ENCODE data around the gene TTC27. TPM values are rescaled to one million over a fixed set of nuclear protein-coding genes. Genes with fewer than 3 reads are reported as not detected.
"Not testable (repeated sequence)": the region's sequence is repeated elsewhere in the genome, so short reads cannot be mapped to it uniquely, and the experiment has no call there.

The TTC27 gene
- total RNA-seq, 1 donor from 2014 or later = 12.2 TPM

DNA sequence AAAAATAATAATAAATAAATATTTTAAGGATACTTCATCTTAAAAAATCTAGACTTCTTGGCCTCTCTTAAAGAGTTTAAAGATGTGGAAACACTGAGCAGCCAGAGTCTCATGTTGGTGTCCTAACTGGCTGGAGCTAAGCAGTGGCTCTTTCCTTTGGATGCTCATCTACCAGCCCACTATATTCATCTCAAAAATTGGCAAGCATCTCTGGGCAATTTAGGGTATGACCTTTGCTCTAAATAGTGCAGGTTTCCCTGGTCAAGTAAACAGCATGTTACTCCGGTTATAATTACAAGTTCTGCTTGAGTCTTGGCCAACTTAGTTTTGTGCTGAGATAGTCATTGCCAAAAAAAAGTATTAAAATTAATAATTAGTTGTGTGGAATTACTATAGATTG lies 117.8 kb downstream of the TTC27 start:
- H3K4me1 ChIP-seq = no peaks in the 10 kb centered on the region
- H3K4me3 ChIP-seq = no peak overlapping the region
- no peaks in the 10 kb centered on the region for H3K36me3 ChIP-seq
- TF ChIP-seq, protein P1, sequence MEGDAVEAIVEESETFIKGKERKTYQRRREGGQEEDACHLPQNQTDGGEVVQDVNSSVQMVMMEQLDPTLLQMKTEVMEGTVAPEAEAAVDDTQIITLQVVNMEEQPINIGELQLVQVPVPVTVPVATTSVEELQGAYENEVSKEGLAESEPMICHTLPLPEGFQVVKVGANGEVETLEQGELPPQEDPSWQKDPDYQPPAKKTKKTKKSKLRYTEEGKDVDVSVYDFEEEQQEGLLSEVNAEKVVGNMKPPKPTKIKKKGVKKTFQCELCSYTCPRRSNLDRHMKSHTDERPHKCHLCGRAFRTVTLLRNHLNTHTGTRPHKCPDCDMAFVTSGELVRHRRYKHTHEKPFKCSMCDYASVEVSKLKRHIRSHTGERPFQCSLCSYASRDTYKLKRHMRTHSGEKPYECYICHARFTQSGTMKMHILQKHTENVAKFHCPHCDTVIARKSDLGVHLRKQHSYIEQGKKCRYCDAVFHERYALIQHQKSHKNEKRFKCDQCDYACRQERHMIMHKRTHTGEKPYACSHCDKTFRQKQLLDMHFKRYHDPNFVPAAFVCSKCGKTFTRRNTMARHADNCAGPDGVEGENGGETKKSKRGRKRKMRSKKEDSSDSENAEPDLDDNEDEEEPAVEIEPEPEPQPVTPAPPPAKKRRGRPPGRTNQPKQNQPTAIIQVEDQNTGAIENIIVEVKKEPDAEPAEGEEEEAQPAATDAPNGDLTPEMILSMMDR (IDR thresholded peaks at IDR 0.05) = no peak
- DNase-seq (no peak), ATAC-seq (no peak)
- no peak overlapping the region for H3K27ac ChIP-seq
- intact Hi-C loops (cut with DNase I) = no loop called here
- H3K27me3 ChIP-seq (ENCODE audit: low read depth) = no peaks in the 10 kb centered on the region
- no peaks in the 10 kb centered on the region for H3K9me3 ChIP-seq

- TF ChIP-seq, protein P1 (IDR thresholded peaks at IDR 0.05) = no peak
- Histone ChIP-seq H3K36me3 (no peaks in the 10 kb centered on the region), H3K4me3 (no peak overlapping the region), H3K27ac (no peak overlapping the region), H3K27me3 (ENCODE audit: low read depth) (no peaks in the 10 kb centered on the region), H3K9me3 (no peaks in the 10 kb centered on the region), H3K4me1 (peaks cover 4% of the 10 kb centered on the region)
- intact Hi-C loops (cut with DNase I) = no loop called here
- ATAC-seq = no peak
- DNase-seq = no peak
Measured at GRCh38 chr2:32746669-32747068, 118.8 kb downstream of the TTC27 start.

DNA sequence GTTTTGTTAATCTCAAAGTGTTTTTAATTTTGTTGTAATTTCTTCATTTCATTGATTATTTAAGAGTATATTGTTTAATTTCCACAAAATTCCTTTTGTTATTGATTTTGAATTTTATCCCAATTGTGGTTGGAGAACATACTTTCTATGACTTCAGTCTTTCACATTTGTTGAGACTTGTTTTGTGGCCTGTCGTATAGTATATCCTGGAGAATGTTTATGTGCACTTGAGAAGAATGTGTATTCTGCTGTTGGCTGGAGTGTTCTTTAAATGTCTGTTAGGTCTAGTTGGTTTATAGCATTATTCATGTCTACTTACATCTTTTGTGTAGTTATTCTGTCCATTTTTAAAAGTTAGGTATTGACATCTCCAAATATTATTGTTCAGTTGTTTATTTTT lies 120.3 kb downstream of the TTC27 start:
- TF ChIP-seq, protein P1 (IDR thresholded peaks at IDR 0.05) = no peak
- DNase-seq (no peak), ATAC-seq (no peak)
- H3K4me1 ChIP-seq = peaks cover 12% of the 10 kb centered on the region
- no peaks in the 10 kb centered on the region for H3K9me3 ChIP-seq
- H3K4me3 ChIP-seq = no peak overlapping the region
- H3K36me3 ChIP-seq = no peaks in the 10 kb centered on the region
- intact Hi-C loops (cut with DNase I) = no loop called here
- H3K27me3 ChIP-seq (ENCODE audit: low read depth) = no peaks in the 10 kb centered on the region
- H3K27ac ChIP-seq = no peak overlapping the region

DNA sequence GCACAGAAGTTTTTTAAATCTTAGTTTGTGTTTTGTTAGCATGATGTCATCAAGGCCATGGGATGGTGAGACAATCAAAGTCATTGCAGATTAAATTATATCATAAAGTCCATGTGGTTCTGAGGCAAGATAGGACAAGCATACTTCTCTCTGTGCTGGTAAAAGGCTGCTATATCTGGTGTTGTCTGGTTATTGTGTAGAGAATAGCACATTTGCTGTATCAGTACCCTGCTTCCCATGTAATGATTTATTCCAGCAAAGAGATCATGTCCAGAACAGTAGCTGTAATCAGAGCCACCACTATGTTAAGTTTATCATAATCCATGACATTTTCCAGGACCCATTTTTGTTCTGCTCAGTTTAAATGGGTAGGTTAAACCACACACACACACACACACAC lies 123.0 kb downstream of the TTC27 start:
- no peak overlapping the region for H3K27ac ChIP-seq
- intact Hi-C loops (cut with DNase I) = no loop called here
- no peaks in the 10 kb centered on the region for H3K9me3 ChIP-seq
- H3K36me3 ChIP-seq = no peaks in the 10 kb centered on the region
- peaks cover 12% of the 10 kb centered on the region for H3K4me1 ChIP-seq
- H3K4me3 ChIP-seq = no peak overlapping the region
- ATAC-seq (no peak), DNase-seq (no peak)
- TF ChIP-seq, protein P1 (IDR thresholded peaks at IDR 0.05) = no peak
- no peaks in the 10 kb centered on the region for H3K27me3 ChIP-seq (ENCODE audit: low read depth)

- TF ChIP-seq, protein P1 (IDR thresholded peaks at IDR 0.05) = no peak
- intact Hi-C loops (cut with DNase I) = no loop called here
- DNase-seq (no peak), ATAC-seq (no peak)
- no peak overlapping the region for H3K4me3 ChIP-seq
- H3K27ac ChIP-seq = no peak overlapping the region
- H3K36me3 ChIP-seq = no peaks in the 10 kb centered on the region
- H3K9me3 ChIP-seq = no peaks in the 10 kb centered on the region
- H3K4me1 ChIP-seq = peaks cover 12% of the 10 kb centered on the region
- H3K27me3 ChIP-seq (ENCODE audit: low read depth) = no peaks in the 10 kb centered on the region
Measured at GRCh38 chr2:32752205-32752604, 124.4 kb downstream of the TTC27 start.

GRCh38 chr2:32752952-32753351 lies 125.1 kb downstream of the TTC27 start:
- TF ChIP-seq, protein P1 (IDR thresholded peaks at IDR 0.05) = no peak
- Histone ChIP-seq H3K4me1 (peaks cover 12% of the 10 kb centered on the region), H3K27ac (no peak overlapping the region), H3K4me3 (no peak overlapping the region), H3K9me3 (no peaks in the 10 kb centered on the region), H3K36me3 (no peaks in the 10 kb centered on the region), H3K27me3 (ENCODE audit: low read depth) (no peaks in the 10 kb centered on the region)
- ATAC-seq (no peak), DNase-seq (no peak)
- intact Hi-C loops (cut with DNase I) = no loop called here

DNA sequence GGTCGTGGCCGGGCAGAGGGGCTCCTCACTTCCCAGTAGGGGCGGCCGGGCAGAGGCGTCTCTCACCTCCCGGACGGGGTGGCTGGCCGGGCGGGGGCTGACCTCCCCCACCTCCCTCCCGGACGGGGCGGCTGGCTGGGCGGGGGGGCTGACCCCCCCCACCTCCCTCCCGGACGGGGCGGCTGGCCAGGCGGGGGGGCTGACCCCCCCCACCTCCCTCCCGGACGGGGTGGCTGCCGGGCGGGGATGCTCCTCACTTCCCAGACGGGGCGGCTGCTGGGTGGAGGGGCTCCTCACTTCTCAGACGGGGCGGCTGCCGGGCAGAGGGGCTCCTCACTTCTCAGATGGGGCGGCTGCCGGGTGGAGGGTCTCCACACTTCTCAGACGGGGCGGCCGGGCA lies 126.8 kb downstream of the TTC27 start:
- Histone ChIP-seq H3K36me3 (peaks cover 10% of the 10 kb centered on the region), H3K4me1 (peaks cover 12% of the 10 kb centered on the region)
- H3K9me3 ChIP-seq; ATAC-seq; H3K27me3 ChIP-seq (ENCODE audit: low read depth); H3K27ac ChIP-seq; intact Hi-C loops (cut with DNase I); H3K4me3 ChIP-seq; DNase-seq: not testable (repeated sequence)
